Measurements from ENCODE around the gene GRID2IP. TPM values are rescaled to one million over a fixed set of nuclear protein-coding genes. Genes with fewer than 3 reads are reported as not detected.

Gene GRID2IP
- total and polyA plus RNA-seq, 2 of the 13 experiments (the other 11 are each of a cell fraction or from before 2014, with no cell fraction given) = 0.03 TPM; not detected in 1

GRCh38 chr7:6447581-6448199 lies 103.6 kb downstream of the GRID2IP start, which contains the start of gene DAGLB (continued):
- TF ChIP-seq ZNF333 (CRISPR knock-in tag; IDR thresholded peaks at IDR 0.05; ENCODE audit: borderline replicate concordance) (no peak), RFXAP (CRISPR knock-in tag; IDR thresholded peaks at IDR 0.05; ENCODE audit: borderline replicate concordance) (0 out of 2 replicates have a peak, but pooled peaks have one; percentile 66), KLF12 (CRISPR knock-in tag; IDR thresholded peaks at IDR 0.05; ENCODE audit: borderline replicate concordance) (0 out of 2 replicates have a peak, but pooled peaks have one; percentile 71), BRCA1 (CRISPR knock-in tag; IDR thresholded peaks at IDR 0.05) (0 out of 2 replicates have a peak, but pooled peaks have one; percentile 65), ZNF850 (CRISPR knock-in tag; conservative IDR thresholded peaks at IDR 0.05) (no peak), ZNF841 (CRISPR knock-in tag; IDR thresholded peaks at IDR 0.05; ENCODE audit: borderline replicate concordance) (no peak), GTF2F1 (IDR thresholded peaks at IDR 0.05; ENCODE audit: low read length) (no peak), MAF1 (CRISPR knock-in tag; IDR thresholded peaks at IDR 0.05; ENCODE audit: borderline replicate concordance) (0 out of 2 replicates have a peak, but pooled peaks have one; percentile 76), DR1 (CRISPR knock-in tag; IDR thresholded peaks at IDR 0.05) (peak; percentile 71), ZNF646 (CRISPR knock-in tag; IDR thresholded peaks at IDR 0.05) (no peak), RAD51 (IDR thresholded peaks at IDR 0.05; ENCODE audit: borderline replicate concordance) (no peak), ZNF383 (CRISPR knock-in tag; IDR thresholded peaks at IDR 0.05; ENCODE audit: borderline replicate concordance) (no peak; the same call in 1 of the 2 replicates)
- TF ChIP-seq, protein P1, sequence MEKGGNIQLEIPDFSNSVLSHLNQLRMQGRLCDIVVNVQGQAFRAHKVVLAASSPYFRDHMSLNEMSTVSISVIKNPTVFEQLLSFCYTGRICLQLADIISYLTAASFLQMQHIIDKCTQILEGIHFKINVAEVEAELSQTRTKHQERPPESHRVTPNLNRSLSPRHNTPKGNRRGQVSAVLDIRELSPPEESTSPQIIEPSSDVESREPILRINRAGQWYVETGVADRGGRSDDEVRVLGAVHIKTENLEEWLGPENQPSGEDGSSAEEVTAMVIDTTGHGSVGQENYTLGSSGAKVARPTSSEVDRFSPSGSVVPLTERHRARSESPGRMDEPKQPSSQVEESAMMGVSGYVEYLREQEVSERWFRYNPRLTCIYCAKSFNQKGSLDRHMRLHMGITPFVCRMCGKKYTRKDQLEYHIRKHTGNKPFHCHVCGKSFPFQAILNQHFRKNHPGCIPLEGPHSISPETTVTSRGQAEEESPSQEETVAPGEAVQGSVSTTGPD (CRISPR knock-in tag; IDR thresholded peaks at IDR 0.05) = peak; percentile 40; the same call in 1 of the 2 replicates
- TF ChIP-seq, protein P2, sequence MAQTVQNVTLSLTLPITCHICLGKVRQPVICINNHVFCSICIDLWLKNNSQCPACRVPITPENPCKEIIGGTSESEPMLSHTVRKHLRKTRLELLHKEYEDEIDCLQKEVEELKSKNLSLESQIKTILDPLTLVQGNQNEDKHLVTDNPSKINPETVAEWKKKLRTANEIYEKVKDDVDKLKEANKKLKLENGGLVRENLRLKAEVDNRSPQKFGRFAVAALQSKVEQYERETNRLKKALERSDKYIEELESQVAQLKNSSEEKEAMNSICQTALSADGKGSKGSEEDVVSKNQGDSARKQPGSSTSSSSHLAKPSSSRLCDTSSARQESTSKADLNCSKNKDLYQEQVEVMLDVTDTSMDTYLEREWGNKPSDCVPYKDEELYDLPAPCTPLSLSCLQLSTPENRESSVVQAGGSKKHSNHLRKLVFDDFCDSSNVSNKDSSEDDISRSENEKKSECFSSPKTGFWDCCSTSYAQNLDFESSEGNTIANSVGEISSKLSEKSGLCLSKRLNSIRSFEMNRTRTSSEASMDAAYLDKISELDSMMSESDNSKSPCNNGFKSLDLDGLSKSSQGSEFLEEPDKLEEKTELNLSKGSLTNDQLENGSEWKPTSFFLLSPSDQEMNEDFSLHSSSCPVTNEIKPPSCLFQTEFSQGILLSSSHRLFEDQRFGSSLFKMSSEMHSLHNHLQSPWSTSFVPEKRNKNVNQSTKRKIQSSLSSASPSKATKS (CRISPR knock-in tag; IDR thresholded peaks at IDR 0.05) = peak; percentile 44; the same call in 1 of the 2 replicates
- TF ChIP-seq, protein P3, sequence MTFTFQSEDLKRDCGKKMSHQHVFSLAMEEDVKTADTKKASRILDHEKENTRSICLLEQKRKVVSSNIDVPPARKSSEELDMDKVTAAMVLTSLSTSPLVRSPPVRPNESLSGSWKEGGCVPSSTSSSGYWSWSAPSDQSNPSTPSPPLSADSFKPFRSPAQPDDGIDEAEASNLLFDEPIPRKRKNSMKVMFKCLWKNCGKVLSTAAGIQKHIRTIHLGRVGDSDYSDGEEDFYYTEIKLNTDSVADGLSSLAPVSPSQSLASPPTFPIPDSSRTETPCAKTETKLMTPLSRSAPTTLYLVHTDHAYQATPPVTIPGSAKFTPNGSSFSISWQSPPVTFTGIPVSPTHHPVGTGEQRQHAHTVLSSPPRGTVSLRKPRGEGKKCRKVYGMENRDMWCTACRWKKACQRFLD (CRISPR knock-in tag; IDR thresholded peaks at IDR 0.05; ENCODE audit: borderline replicate concordance) = peak; percentile 65; the same call in 1 of the 2 replicates
- TF ChIP-seq, protein P4, sequence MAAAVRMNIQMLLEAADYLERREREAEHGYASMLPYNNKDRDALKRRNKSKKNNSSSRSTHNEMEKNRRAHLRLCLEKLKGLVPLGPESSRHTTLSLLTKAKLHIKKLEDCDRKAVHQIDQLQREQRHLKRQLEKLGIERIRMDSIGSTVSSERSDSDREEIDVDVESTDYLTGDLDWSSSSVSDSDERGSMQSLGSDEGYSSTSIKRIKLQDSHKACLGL (CRISPR knock-in tag; IDR thresholded peaks at IDR 0.05) = peak; percentile 63; the same call in 1 of the 2 replicates
